GM19099 (cell line): ENCODE data around the gene KCNN2.

ENCODE experiments used
- POLR2A ChIP-seq: IDR thresholded peaks from 3 replicates; pipeline ENCODE4 v1.6.1; 2011; ENCODE audit warnings: low read depth; ENCODE audit not compliant: insufficient read length; ENCODE audit errors: extremely low read depth

Gene KCNN2

DNA sequence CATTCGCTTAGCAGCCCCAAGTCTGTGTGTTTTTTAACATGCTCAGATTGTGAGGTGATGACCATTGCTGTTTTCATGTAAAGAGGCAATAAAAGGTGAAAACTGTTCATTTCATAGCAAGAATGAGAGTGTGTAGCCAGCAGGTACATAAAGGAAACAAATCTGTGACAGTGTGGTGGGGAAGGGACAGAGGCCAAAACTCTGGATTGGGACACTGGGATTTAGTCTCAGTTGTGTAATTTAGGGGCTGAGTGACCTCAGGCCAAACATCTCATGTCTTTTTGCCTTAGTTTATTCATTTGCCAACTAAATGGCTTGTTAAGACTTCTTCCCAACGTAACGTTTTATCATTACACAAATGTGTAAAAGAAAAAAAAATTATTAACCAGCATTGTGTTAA is 47.0 kb downstream of the KCNN2 start:
- no peak for TF ChIP-seq POLR2A

DNA sequence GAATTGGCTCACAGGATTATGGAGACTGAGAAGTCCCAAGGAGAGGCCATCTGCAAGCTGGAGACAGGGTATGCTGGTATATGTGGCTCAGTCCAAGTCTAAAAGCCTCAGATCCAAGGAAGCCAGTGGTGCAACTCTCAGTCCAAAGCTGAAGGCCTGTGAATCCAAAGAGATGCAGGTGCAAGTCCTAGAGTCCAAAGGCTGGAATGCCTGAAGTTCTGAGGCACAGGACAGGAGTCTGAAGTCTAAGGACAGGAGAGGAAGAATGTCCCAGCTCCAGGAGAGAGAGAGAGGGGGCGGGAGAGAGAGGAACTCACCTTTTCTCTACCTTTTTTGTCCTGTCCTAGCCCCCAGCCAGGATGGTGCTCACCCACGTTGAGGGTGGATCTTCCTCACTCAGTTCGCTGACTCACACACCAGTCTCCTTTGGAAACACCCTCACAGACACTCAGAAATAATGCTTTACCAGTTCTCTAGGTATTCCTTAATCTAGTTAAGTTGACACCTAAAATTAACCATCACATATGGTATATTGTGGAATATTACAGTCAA is 49.6 kb downstream of the KCNN2 start:
- no peak for TF ChIP-seq POLR2A

DNA sequence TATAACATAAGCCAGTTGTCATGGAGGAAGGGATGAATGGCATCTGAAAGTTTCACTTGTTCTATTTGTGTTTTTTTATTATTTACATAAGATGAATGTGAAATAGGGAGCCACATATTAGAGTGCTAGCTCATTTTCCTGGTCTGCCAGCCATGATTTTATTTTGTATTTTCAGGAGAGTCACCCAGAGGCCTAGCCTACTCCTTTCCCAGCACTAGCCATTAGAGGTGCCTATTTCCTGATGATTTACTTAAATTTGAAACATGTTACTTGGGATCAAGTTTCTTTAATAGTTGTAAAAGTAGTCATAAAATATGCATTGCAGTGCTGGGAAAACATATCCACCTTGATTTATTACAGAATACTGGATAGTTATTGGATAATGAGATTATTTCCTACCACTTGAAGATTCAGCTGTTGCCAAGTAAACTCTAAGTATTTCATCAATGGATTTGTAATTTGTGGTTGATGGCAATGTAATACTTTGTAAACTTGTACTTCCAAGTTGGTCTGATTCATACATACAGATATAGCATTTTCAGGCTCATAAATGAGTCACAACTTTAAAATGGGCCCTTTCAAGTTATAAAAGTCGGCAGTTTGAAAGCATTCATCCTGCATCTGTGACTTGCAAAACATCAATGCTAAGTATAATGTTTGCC is 50.8 kb downstream of the KCNN2 start:
- TF ChIP-seq POLR2A: no peak

DNA sequence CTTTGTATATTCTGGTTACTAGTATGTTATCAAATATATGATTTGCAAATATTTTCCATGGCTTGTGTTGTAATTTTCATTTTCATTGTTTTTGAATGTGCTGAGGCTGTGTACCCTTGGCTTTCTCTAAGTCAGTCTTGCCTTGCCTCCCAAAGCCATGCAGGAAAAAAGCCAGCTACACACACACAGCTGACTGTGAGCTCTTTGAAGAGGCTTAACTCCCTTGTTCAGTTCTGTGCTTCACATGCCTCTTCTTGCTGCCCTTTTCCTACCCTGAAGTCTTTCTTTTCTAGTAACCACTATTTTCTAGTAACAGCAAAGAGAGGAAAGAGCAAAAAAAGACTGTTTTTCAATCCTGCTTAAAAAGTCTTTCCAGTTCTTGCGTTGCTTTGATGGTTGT is 53.9 kb downstream of the KCNN2 start:
- no peak for TF ChIP-seq POLR2A

DNA sequence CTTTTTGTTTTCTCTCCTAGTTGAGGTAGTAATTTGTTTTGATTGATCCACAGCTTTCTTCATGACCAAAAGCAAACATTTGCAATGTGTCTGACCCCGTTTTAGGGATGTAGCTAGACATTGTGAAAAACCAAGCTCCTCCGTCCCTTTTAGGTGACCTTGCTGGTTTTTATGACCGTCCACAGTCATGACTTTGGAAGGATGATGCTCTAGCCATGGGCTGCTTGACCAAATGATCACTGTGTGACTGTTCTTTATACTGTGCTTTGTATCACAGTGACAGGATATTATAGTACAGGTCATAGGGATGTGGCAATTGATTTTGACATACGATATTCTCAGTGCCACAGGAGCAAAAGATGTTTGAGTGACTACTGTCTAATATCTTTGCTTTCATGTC is 54.4 kb downstream of the KCNN2 start:
- TF ChIP-seq POLR2A: no peak

DNA sequence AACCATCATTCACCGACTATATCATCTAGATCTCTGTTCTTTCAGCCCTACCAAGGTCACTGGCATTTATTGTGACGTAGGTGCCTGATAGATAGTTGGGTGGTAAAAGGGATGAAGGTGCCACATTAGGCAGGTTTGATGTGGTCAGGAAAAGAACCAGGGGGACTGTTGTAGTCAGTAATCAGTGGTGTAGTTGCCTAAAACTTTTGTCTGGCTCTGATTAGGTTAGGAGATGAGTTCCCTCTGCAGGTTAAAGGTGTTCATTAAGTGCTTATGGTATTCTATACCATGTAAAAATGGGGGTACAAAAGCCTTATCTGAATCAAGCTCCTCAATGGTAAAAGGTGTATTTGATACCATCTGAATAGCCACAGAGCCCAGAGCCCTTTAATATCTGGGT is 55.6 kb downstream of the KCNN2 start:
- TF ChIP-seq POLR2A: no peak

DNA sequence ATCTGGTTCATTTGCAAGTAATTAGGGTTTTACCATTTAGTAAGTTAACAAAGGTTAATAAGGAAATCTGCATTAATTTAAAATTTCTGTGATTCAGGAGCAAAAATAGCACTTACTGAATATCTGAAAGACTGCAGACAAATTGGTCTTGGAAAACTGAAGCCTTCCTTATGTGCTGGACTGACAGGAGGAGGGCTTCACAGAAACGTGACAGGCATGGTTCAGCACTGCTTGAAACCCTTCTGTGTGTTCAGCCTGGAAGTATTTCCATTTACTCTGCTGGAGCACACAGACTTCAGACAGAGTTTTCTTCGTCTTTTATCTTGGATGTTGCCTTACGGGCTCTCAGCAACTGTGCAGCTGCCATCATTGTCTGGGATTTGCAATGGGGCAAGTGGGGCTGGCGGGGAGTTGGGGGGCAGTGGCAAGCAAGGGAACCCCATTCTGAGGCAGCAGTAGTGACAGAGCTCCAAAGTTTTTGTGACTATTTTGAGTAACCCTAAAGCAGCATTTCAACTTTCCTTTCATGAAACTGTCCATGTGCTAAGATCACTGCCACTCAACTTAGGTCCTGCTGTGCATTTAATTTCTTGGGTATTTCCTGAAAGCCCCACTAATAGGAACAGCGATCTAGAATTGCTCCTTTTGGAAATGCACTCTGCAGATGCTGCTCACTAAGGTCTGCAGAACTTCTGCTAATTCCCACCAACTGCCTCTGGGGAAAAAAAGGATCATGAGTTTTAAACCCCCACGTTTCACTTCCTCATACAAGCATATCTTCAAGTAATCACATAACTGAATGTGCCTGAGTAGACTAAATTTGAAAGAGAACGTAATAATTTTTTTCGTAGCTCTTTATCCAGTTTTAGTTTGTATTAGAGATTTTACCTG is 56.6 kb downstream of the KCNN2 start:
- TF ChIP-seq POLR2A: no peak

DNA sequence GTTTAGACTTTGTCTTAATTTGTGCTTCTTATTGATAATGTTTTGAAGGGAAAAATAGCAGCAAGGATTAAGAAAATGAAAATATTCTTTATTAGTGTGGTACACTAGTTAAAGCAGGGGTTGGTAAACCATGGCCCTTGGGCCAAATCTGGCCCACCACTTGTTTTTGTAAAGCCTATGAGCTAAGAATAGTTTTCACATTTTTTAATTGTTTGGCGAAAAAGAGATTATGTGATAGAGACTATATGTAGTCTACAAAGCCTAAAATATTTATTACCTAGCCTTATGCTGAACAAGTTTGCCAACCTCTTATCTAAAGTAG is 57.2 kb downstream of the KCNN2 start:
- TF ChIP-seq POLR2A: no peak

DNA sequence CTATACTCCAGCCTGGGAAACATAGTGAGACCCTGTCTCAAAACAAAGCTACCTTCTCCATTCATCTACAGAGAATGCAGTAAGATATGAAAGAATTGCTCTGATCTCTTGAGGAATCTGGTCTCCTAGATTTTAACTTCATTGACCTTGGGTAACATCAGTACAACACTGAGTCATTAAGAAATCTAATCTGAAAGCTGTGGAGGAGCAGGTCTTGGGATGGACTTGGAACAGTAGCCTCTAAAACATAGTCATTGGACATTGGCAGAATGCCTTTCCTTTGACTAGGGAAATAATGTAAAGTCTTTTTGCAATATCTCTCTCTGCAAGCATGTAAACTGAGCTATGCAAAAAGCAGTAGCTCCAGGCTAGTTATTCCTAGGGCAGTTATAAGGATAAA is 58.1 kb downstream of the KCNN2 start:
- no peak for TF ChIP-seq POLR2A

DNA sequence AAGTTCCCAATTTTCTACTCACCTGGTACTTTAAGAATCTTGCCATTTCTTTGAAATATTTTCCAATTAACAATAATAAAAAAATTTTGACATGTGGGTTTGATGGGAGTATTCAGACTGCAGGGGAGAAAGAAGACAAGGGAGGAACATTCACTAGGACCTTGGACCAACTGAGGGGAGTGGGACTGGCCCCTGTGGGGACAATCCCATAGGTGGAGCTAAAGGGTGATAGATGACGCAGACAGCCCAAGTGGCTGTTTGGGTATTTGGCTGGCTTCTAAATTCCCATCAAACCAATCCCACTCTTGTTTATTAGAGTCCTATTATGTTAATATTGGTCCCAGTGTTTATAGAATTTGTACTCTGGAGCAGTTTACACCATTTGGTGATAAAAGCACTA is 65.3 kb downstream of the KCNN2 start:
- no peak for TF ChIP-seq POLR2A

DNA sequence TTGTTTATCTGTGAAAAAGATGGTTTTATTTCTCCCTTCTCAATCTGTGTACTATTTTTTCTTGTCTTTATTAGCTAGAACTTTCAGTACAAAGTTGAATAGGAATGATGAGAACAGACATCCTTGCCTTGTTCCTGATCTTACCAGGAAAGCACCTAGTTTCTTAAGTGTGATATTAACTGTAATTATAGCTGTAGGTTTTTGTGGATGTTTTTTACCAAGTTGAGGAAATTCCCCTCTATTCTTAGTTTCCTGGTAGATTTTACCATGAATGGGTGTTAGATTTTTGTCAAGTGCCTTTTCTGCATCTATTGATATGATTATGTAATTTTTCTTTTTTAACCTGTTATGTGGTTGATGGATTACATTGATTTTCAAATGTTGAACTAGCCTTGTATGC is 68.7 kb downstream of the KCNN2 start:
- TF ChIP-seq POLR2A: no peak

DNA sequence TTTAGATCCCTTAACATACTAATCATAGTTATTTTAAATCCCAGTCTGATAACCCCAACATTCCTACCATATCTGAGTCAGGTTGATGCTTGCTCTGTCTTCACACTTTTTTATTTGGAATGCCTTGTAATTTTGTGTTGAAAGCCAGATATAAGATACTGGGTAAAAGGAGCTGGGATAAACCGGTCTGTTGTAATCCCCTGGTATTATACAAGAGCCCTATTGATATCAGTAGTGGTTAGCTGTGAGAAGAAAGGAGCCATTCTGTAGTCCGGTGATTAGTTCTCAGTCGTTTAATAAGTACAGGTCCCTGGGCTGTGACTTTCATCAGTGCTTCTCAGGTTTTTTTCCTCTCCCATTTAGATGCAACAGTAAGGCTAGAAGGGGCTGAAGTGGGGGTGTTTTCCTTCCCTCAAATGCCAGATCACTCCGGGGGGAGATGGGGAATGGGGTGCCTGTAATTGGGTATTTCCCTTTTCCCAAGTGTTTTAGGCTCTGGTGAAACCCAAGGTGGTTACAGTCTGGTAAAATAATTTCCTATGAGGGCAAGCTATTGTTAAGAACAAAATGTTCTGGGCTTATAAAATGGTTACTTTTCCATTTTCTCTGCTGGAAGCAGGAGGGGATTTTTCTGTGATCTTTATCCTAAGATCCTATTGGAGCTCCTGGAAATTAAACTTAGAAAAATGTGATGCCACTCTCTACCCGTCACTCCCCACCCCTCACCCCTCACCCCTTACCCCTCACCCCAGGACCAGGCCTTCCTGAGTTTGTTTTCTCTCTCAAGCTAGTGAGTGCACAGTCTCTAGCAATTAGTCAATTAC is 72.7 kb downstream of the KCNN2 start:
- no peak for TF ChIP-seq POLR2A

DNA sequence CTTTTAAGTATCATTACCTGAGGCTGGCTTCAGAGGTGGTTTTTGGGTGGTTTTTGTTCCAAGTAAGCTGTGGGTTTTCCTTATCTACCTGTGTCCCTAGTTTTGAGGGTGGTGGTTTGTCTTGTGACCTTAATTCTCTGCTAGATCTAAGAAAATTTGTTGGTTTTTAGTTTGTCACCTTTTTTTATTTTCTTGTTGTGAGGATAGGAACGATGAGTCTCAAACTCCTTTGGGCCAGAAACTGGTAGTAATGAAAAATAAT is 73.3 kb downstream of the KCNN2 start:
- no peak for TF ChIP-seq POLR2A

DNA sequence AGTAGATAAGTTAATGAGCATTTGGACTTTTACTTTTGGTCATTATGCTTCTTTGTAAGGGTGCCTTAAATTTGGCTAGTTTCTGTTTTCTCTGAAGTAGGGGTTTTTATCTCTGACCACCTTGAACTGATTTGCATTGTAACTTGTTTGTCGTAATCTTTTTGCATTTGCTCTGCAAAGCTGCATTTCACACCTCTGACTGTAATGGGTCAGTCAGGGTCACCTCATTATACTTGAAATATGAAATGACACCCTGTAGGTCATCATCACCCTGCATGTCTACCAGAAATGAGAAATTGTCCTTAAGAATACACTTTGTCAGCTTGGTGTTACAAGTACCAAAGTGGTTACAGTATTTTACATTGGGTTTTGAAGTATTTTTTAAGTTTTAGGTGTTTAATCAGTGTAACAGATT is 74.0 kb downstream of the KCNN2 start:
- no peak for TF ChIP-seq POLR2A

DNA sequence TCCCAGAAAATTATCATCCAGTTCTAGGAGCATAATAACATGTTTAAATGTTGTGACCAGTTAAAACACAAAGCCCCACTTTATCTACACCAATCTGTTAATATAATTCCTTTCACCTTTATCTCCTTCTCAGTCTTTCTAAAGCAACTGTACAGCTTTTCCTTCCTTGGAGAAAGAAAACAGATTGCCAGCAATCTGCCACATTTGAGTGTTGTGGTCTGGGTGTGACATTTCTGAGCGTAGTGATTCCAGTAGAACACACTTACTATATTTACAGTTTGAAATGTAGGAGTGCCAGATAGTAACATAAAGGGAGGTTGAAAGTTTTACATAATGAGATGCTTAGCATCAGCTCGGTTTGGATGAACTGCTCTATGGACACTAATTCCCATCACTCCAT is 76.1 kb downstream of the KCNN2 start:
- no peak for TF ChIP-seq POLR2A

DNA sequence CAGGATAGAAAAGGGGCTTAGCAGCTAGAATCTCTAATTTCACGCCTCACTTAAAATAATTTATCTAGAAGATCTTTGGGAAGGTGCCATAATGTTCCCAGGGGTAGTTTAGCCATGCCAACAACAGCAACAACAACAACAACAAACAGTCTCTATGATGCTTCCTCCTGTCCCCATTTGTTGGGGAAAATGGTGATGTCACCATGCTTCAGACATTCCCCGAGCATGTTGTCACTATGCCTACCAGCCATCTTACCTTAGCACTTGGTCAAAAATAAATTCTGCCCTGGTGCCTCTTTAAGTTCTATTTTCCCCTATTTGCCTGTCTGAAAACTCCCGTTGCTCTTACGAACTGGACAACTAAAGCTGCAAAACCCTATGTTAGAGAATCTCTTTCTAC is 76.6 kb downstream of the KCNN2 start:
- no peak for TF ChIP-seq POLR2A

DNA sequence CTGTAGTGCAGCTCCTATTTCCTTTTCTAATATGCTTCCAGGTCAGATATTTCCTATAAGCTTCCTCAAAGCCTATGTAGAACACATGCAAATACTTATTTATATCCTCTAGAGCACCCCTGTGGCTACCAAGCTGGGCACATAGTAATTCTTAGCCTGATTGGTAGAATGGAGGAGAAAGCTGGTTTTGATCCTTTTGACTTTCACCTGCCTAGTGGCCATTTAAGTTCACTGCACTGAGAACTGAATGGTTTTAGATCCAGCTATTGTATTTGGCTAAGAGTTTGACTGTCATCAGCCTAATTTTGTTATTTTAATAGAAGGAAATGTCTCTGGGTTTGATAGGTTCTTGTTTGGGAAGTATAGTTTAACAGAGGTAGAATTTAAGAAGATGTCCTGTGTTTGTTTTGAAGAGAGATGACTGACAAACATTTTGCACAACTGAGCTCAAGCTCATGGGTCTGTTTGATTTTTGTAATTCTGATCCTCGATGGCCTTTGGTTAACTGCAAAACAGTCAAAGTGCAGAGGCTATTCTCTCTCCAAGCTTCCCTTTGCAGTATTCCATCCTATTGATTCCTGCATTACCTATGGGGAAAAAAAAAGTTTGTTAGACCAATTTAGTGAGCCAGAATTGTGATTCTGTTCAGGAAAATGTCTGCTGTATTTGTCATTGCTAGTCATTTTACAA is 85.4 kb downstream of the KCNN2 start:
- TF ChIP-seq POLR2A: no peak
